GM12892 (cell line): Measurements from ENCODE around the gene FURIN.
A peak's percentile ranks its signal among the peaks of the same experiment; 100 is the strongest.
"Not testable (repeated sequence)": the region's sequence is repeated elsewhere in the genome, so short reads cannot be mapped to it uniquely, and the experiment has no call there.

ENCODE experiments used
- DNase-seq: peaks from one replicate; pipeline ENCODE4 v3.0.0; 2011; ENCODE audit not compliant: insufficient read length
- FAIRE-seq: peaks from 2 replicates; lab custom pipeline; 2011; peaks lifted over from hg19 to GRCh38; lab: Jason Lieb, UNC
- POLR2A ChIP-seq: IDR thresholded peaks from 2 replicates; pipeline ENCODE4 v1.6.1; 2011; ENCODE audit warnings: low read depth, low read length, control low read depth
- POLR2AphosphoS5 ChIP-seq: IDR thresholded peaks from 2 replicates; pipeline ENCODE4 v1.6.1; 2011; ENCODE audit warnings: low read depth, low read length, control low read depth
- TAF1 ChIP-seq: IDR thresholded peaks from 2 replicates; pipeline ENCODE4 v1.6.1; 2011; ENCODE audit warnings: low read depth, mild to moderate bottlenecking, control low read depth, low read length, borderline replicate concordance

The FURIN gene

GRCh38 chr15:90921887-90922286 is 53.5 kb downstream of the FURIN start:
- FAIRE-seq (no peak), DNase-seq (no peak)
- TF ChIP-seq POLR2A (no peak), POLR2AphosphoS5 (no peak), TAF1 (no peak)

GRCh38 chr15:90922712-90923322 is 54.4 kb downstream of the FURIN start:
- peak; percentile 40 for FAIRE-seq
- DNase-seq = peak; percentile 65

GRCh38 chr15:90924375-90924774 is 56.0 kb downstream of the FURIN start:
- peak; percentile 58 for DNase-seq
- peak; percentile 86 for FAIRE-seq
- TF ChIP-seq POLR2A (no peak), POLR2AphosphoS5 (peak; percentile 21; the same call in 1 of the 2 replicates)

GRCh38 chr15:90926766-90927165 is 58.4 kb downstream of the FURIN start:
- not testable (repeated sequence) for DNase-seq, FAIRE-seq

- FAIRE-seq, DNase-seq: not testable (repeated sequence)
Observed at GRCh38 chr15:90928106-90928505, 59.7 kb downstream of the FURIN start.

GRCh38 chr15:90929246-90930019 is 61.0 kb downstream of the FURIN start:
- DNase-seq (no peak), FAIRE-seq (no peak)
- TF ChIP-seq POLR2A (no peak), TAF1 (no peak), POLR2AphosphoS5 (no peak)

GRCh38 chr15:90930861-90931574 is 62.6 kb downstream of the FURIN start:
- DNase-seq (no peak), FAIRE-seq (no peak)
- no peak for TF ChIP-seq TAF1
- no peak for TF ChIP-seq POLR2A
- no peak; the same call in 1 of the 2 replicates for TF ChIP-seq POLR2AphosphoS5

- no peak for TF ChIP-seq TAF1
- no peak for TF ChIP-seq POLR2AphosphoS5
- TF ChIP-seq POLR2A = no peak
- no peak for FAIRE-seq
- no peak for DNase-seq
Observed at GRCh38 chr15:90931575-90931827, 63.1 kb downstream of the FURIN start.

- TF ChIP-seq TAF1 (peak; percentile 82), POLR2AphosphoS5 (0 out of 2 replicates have a peak, but pooled peaks have one; percentile 30), POLR2A (peak; percentile 68)
- DNase-seq (peak; percentile 85), FAIRE-seq (peak; percentile 56)
Observed at GRCh38 chr15:90931828-90932659, 63.7 kb downstream of the FURIN start, which contains the start of gene HDDC3. HDDC3 (minus strand) TSS chr15:90932549; CDS start chr15:90932540, 9 bp downstream.

- DNase-seq = no peak
- TF ChIP-seq TAF1 (no peak), POLR2A (no peak), POLR2AphosphoS5 (no peak)
- no peak for FAIRE-seq
Observed at GRCh38 chr15:90932660-90932991, 64.2 kb downstream of the FURIN start.
